ENCODE results near the gene PRMT6. TPM values are rescaled to one million over a fixed set of nuclear protein-coding genes. Genes with fewer than 3 reads are reported as not detected.

PRMT6 gene
- total and polyA plus RNA-seq, 2 donors (not counting 3 experiments of a cell fraction or from before 2014, with no cell fraction given) = 8.4 to 12.5 TPM

DNA sequence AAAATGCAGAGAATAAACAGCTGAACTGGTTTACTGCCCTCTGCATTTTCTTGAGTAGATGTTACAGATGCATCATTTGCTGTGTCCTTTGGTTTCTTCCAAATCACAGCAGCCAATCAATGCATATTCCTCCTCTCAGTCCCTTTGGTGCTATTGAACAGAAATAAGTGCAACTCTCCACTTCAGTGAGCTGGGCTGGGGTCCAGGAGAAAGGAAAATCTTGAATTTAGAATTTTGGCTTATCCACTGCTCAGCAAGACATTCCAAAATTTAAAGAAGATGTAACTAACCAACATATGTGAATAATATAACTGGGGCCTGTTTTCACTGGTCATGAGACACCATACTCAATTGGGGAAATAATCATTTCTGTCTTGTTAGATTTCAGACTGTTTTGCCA is 39.2 kb downstream of the PRMT6 start:
- Histone ChIP-seq H3K9me3 (replicated peaks; ENCODE audit: control insufficient read depth, insufficient read depth, low read length) (no peaks in the 10 kb centered on the region), H3K4me1 (ENCODE audit: control insufficient read depth, extremely low read depth, insufficient read depth, low read length) (no peaks in the 10 kb centered on the region), H3K9me1 (replicated peaks; ENCODE audit: control insufficient read depth, extremely low read depth, insufficient read depth, low read length) (no peaks in the 10 kb centered on the region), H3K27ac (ENCODE audit: insufficient read depth, low read depth, low read length) (no peak overlapping the region), H3K27me3 (ENCODE audit: control insufficient read depth in 2 of 2, insufficient read depth in 2 of 2, low read length in 2 of 2) (no peaks in the 10 kb centered on the region), H3K36me3 (ENCODE audit: control insufficient read depth in 2 of 2, extremely low read depth in 1 of 2, insufficient read depth in 2 of 2, low read length in 2 of 2) (no peaks in the 10 kb centered on the region), H3K4me3 (replicated peaks in 1 of 3; ENCODE audit: insufficient read depth in 1 of 3, low read depth in 1 of 3, low read length in 3 of 3) (no peak overlapping the region), H4K20me1 (replicated peaks; ENCODE audit: control insufficient read depth, extremely low read depth, insufficient read depth, low read length) (no peaks in the 10 kb centered on the region), H3K4me2 (ENCODE audit: insufficient read depth, low read length) (no peak overlapping the region), H3K79me2 (ENCODE audit: control insufficient read depth, insufficient read depth, low read length) (no peaks in the 10 kb centered on the region), H3K9ac (replicated peaks; ENCODE audit: extremely low read depth, insufficient read depth, low read length) (no peak overlapping the region), H2AFZ (ENCODE audit: low read depth, low read length) (no peak overlapping the region)
- dilution Hi-C loops (cut with MboI; ENCODE audit: extremely low pct_ligation_motif_present, low sequenced_read_pairs) (no loop called here), intact Hi-C loops (cut with micrococcal nuclease) (no loop called here)
- TF ChIP-seq EZH2 (IDR thresholded peaks at IDR 0.05; ENCODE audit: borderline replicate concordance, low read depth, low read length, severe bottlenecking) = no peak
- TF ChIP-seq, protein P1, sequence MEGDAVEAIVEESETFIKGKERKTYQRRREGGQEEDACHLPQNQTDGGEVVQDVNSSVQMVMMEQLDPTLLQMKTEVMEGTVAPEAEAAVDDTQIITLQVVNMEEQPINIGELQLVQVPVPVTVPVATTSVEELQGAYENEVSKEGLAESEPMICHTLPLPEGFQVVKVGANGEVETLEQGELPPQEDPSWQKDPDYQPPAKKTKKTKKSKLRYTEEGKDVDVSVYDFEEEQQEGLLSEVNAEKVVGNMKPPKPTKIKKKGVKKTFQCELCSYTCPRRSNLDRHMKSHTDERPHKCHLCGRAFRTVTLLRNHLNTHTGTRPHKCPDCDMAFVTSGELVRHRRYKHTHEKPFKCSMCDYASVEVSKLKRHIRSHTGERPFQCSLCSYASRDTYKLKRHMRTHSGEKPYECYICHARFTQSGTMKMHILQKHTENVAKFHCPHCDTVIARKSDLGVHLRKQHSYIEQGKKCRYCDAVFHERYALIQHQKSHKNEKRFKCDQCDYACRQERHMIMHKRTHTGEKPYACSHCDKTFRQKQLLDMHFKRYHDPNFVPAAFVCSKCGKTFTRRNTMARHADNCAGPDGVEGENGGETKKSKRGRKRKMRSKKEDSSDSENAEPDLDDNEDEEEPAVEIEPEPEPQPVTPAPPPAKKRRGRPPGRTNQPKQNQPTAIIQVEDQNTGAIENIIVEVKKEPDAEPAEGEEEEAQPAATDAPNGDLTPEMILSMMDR (IDR thresholded peaks at IDR 0.05; ENCODE audit: extremely low read depth in 1 of 2, insufficient read depth in 1 of 2, low read depth in 1 of 2, low read length in 2 of 2) = no peak
- no peak for TF ChIP-seq POLR2A (IDR thresholded peaks at IDR 0.05; ENCODE audit: low read depth, low read length)
- TF ChIP-seq JUN (IDR thresholded peaks at IDR 0.05; ENCODE audit: borderline replicate concordance, insufficient read depth, insufficient read length, low read depth) = no peak
- no peak for TF ChIP-seq POLR2AphosphoS5 (IDR thresholded peaks at IDR 0.05; ENCODE audit: insufficient read depth, low read depth, low read length)
- no peak for TF ChIP-seq FOS (IDR thresholded peaks at IDR 0.05; ENCODE audit: borderline replicate concordance, insufficient read depth, low read length)
- TF ChIP-seq GATA2 (IDR thresholded peaks at IDR 0.05; ENCODE audit: insufficient read depth, insufficient read length, low read depth, low read length) = no peak
- TF ChIP-seq, protein P2, sequence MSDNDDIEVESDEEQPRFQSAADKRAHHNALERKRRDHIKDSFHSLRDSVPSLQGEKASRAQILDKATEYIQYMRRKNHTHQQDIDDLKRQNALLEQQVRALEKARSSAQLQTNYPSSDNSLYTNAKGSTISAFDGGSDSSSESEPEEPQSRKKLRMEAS (IDR thresholded peaks at IDR 0.05; ENCODE audit: insufficient read depth, insufficient read length) = no peak
- no peak for TF ChIP-seq MYC (IDR thresholded peaks at IDR 0.05; ENCODE audit: low read depth, low read length)
- ChIA-PET POLR2A (no interaction called here), CTCF (no interaction called here)
- FAIRE-seq (peak; percentile 54), DNase-seq (ENCODE audit: low read depth, low spot score) (no peak)
- no TSS peak for BruUV-seq (replicated peaks)

All from endothelial cell of umbilical vein (primary cell).